ENCODE data around the gene RABGAP1.

- TF ChIP-seq POLR2A (IDR thresholded peaks at IDR 0.05; ENCODE audit: low read depth, low read length) (no peak), POU2F2 (IDR thresholded peaks at IDR 0.05; ENCODE audit: low read depth, low read length) (no peak), TAF1 (IDR thresholded peaks at IDR 0.05; ENCODE audit: low read depth, low read length) (no peak), POLR2AphosphoS5 (IDR thresholded peaks at IDR 0.05; ENCODE audit: low read depth, low read length) (no peak)
Measured at GRCh38 chr9:123105490-123105889, 164.7 kb downstream of the RABGAP1 start.

Measured in GM12891 (cell line).